WTC11 (cell line): ENCODE data around the gene ADCYAP1R1. TPM values are rescaled to one million over a fixed set of nuclear protein-coding genes. Genes with fewer than 3 reads are reported as not detected.

Experiments
- ATAC-seq: fragments of 200-7000 bp; cut with Tn5 transposase; 2 replicates; pipeline ENCODE4 v1.10.0; 2021; ENCODE audit warnings: mild to moderate bottlenecking, moderate library complexity
- CTCF ChIA-PET: fragments of 300-600 bp; sonication (Branson Sonifier 250); formaldehyde crosslinking; loops from one replicate; lab custom pipeline; 2021; ENCODE audit warnings: antibody characterized with exemption; lab: Charles Lee
- POLR2A ChIA-PET: fragments of 350-600 bp; sonication (Branson Sonifier 250); formaldehyde crosslinking; loops from one replicate; lab custom pipeline; 2021; ENCODE audit warnings: antibody characterized with exemption; lab: Charles Lee
- DNase-seq: peaks from one replicate; pipeline ENCODE4 v3.0.0; 2021; ENCODE audit warnings: low spot score
- H3K27ac Mint-ChIP-seq: 2 replicates; pipeline ENCODE4 v1.8.0; 2021; ENCODE audit warnings: mixed read lengths
- H3K27me3 Mint-ChIP-seq: 2 replicates; pipeline ENCODE4 v1.8.0; 2021; ENCODE audit warnings: low read depth, mild to moderate bottlenecking, moderate library complexity, mixed read lengths
- H3K36me3 Mint-ChIP-seq: 2 replicates; pipeline ENCODE4 v1.8.0; 2021; ENCODE audit warnings: mixed read lengths
- H3K4me1 Mint-ChIP-seq: 2 replicates; pipeline ENCODE4 v1.8.0; 2022; ENCODE audit warnings: mixed read lengths
- H3K4me3 Mint-ChIP-seq: 2 replicates; pipeline ENCODE4 v1.8.0; 2021; ENCODE audit warnings: mild to moderate bottlenecking, moderate library complexity, mixed read lengths
- H3K9me3 Mint-ChIP-seq: 2 replicates; pipeline ENCODE4 v1.8.0; 2021; ENCODE audit warnings: mixed read lengths
- ATF2 ChIP-seq: sonication (generic); formaldehyde crosslinking; IDR thresholded peaks from 2 replicates; pipeline ENCODE4 v1.8.1; 2022; ENCODE audit warnings: low read depth, missing genetic modification reagents, borderline replicate concordance
- CBFB ChIP-seq: sonication (generic); formaldehyde crosslinking; IDR thresholded peaks from 2 replicates; pipeline ENCODE4 v1.8.1; 2022; ENCODE audit warnings: mild to moderate bottlenecking, low read depth, missing genetic modification reagents
- CREB1 ChIP-seq: sonication (generic); formaldehyde crosslinking; IDR thresholded peaks from 2 replicates; pipeline ENCODE4 v1.8.0; 2023; ENCODE audit warnings: mild to moderate bottlenecking, missing genetic modification reagents
- E2F1 ChIP-seq: sonication (generic); formaldehyde crosslinking; IDR thresholded peaks from 2 replicates; pipeline ENCODE4 v1.8.0; 2022; ENCODE audit warnings: mild to moderate bottlenecking, missing genetic modification reagents
- ERG ChIP-seq: fragments of 250-450 bp; sonication (Bioruptor Pico); IDR thresholded peaks from 2 replicates; pipeline ENCODE4 v1.8.0; 2021; ENCODE audit warnings: mild to moderate bottlenecking
- ESRRA ChIP-seq: sonication (generic); formaldehyde crosslinking; IDR thresholded peaks from 2 replicates; pipeline ENCODE4 v1.8.1; 2022; ENCODE audit warnings: mild to moderate bottlenecking, missing genetic modification reagents, borderline replicate concordance
- ETV6 ChIP-seq: sonication (generic); formaldehyde crosslinking; IDR thresholded peaks from 2 replicates; pipeline ENCODE4 v1.8.1; 2022; ENCODE audit warnings: mild to moderate bottlenecking, missing genetic modification reagents
- FOXP4 ChIP-seq: sonication (generic); formaldehyde crosslinking; IDR thresholded peaks from 2 replicates; pipeline ENCODE4 v1.8.0; 2022; ENCODE audit warnings: mild to moderate bottlenecking, missing genetic modification reagents
- IRF1 ChIP-seq: sonication (generic); formaldehyde crosslinking; IDR thresholded peaks from 2 replicates; pipeline ENCODE4 v1.8.0; 2023; ENCODE audit warnings: missing genetic modification reagents
- NFATC4 ChIP-seq: fragments of 250-450 bp; sonication (Bioruptor Pico); IDR thresholded peaks from 2 replicates; pipeline ENCODE4 v1.9.0; 2021; ENCODE audit warnings: mild to moderate bottlenecking
- OVOL2 ChIP-seq: fragments of 250-450 bp; sonication (Bioruptor Pico); IDR thresholded peaks from 2 replicates; pipeline ENCODE4 v1.9.0; 2021; ENCODE audit warnings: mild to moderate bottlenecking, borderline replicate concordance
- SMAD4 ChIP-seq: sonication (generic); formaldehyde crosslinking; IDR thresholded peaks from 2 replicates; pipeline ENCODE4 v1.8.0; 2022; ENCODE audit warnings: mild to moderate bottlenecking, missing genetic modification reagents
- STAT6 ChIP-seq: sonication (generic); formaldehyde crosslinking; conservative IDR thresholded peaks from 2 replicates; pipeline ENCODE4 v1.8.1; 2023; ENCODE audit warnings: mild to moderate bottlenecking, low read depth, missing genetic modification reagents, moderate library complexity
- ZNF219 ChIP-seq: sonication (generic); formaldehyde crosslinking; IDR thresholded peaks from 2 replicates; pipeline ENCODE4 v1.8.0; 2023; ENCODE audit warnings: missing genetic modification reagents, mild to moderate bottlenecking, borderline replicate concordance
- ZNF396 ChIP-seq: fragments of 250-450 bp; sonication (Bioruptor Pico); IDR thresholded peaks from 2 replicates; pipeline ENCODE4 v1.8.0; 2021; ENCODE audit warnings: mild to moderate bottlenecking, moderate library complexity, borderline replicate concordance
- ZNF512 ChIP-seq: sonication (generic); formaldehyde crosslinking; IDR thresholded peaks from 2 replicates; pipeline ENCODE4 v1.8.1; 2022; ENCODE audit warnings: missing genetic modification reagents, borderline replicate concordance
- ZNF532 ChIP-seq: fragments of 250-450 bp; sonication (Bioruptor Pico); IDR thresholded peaks from 2 replicates; pipeline ENCODE4 v1.9.0; 2021; ENCODE audit warnings: mild to moderate bottlenecking, borderline replicate concordance
- total RNA-seq: library from RNA; stranded (reverse); gene quantifications from 3 replicates; pipeline ENCODE4 v1.2.3, GENCODE V29; 2021

The ADCYAP1R1 gene
- total RNA-seq, 1 experiment from 2014 or later, result 9.9 TPM

- CTCF ChIA-PET, result interaction anchor here (1.1 to 3.7 kb wide), 4 partner anchors 9 to 132 kb away, joined by 4 to 13 read pairs (median 4); no protein-coding TSS in a partner anchor
- no peak overlapping the region for H3K4me3 Mint-ChIP-seq
- no peak for ATAC-seq
- no peak for TF ChIP-seq ZNF396 (CRISPR knock-in tag)
- no peak for TF ChIP-seq ESRRA (CRISPR knock-in tag)
- no peak for TF ChIP-seq ATF2 (CRISPR knock-in tag)
- TF ChIP-seq ZNF512 (CRISPR knock-in tag), result no peak
- no peak for TF ChIP-seq ERG (CRISPR knock-in tag)
- no peak for TF ChIP-seq FOXP4
- TF ChIP-seq E2F1 (CRISPR knock-in tag), result no peak
- TF ChIP-seq CBFB (CRISPR knock-in tag), result no peak
- no peak for TF ChIP-seq STAT6 (CRISPR knock-in tag)
- no peak for TF ChIP-seq NFATC4 (CRISPR knock-in tag)
- TF ChIP-seq, all 79 proteins: peak for 0
- Mint-ChIP-seq H3K9me3 (peaks cover 8% of the 10 kb centered on the region), H3K4me1 (peaks cover 10% of the 10 kb centered on the region), H3K27ac (no peak overlapping the region), H3K27me3 (no peaks in the 10 kb centered on the region), H3K36me3 (peaks cover 6% of the 10 kb centered on the region)
- POLR2A ChIA-PET, result no interaction called here
- no peak for DNase-seq
Measured at GRCh38 chr7:31069860-31070555, 17.9 kb downstream of the ADCYAP1R1 start.

- DNase-seq, result no peak
- Mint-ChIP-seq H3K4me3 (no peak overlapping the region), H3K4me1 (peaks cover 10% of the 10 kb centered on the region), H3K27ac (no peak overlapping the region), H3K27me3 (no peaks in the 10 kb centered on the region), H3K36me3 (peaks cover 6% of the 10 kb centered on the region), H3K9me3 (peaks cover 8% of the 10 kb centered on the region)
- POLR2A ChIA-PET, result no interaction called here
- ATAC-seq, result no peak
- CTCF ChIA-PET, result interaction anchor here (3.2 kb wide), 1 partner anchor 11 kb away, joined by 17 read pairs; no protein-coding TSS in a partner anchor
- TF ChIP-seq ZNF532 (CRISPR knock-in tag) (no peak), IRF1 (CRISPR knock-in tag) (no peak), ETV6 (CRISPR knock-in tag) (no peak), CREB1 (CRISPR knock-in tag) (no peak), OVOL2 (CRISPR knock-in tag) (no peak), ZNF219 (no peak), SMAD4 (no peak)
Measured at GRCh38 chr7:31070991-31071644, 19.0 kb downstream of the ADCYAP1R1 start.
